Neutrophil (primary cell): ENCODE data around the gene HMCN2.

Experiments used
- H3K27ac ChIP-seq: fragments of 200-600 bp; sonication (generic); 2 replicates; pipeline ENCODE4 v1.5.1; 2016; ENCODE audit warnings: mild to moderate bottlenecking, moderate library complexity
- H3K27me3 ChIP-seq: fragments of 200-600 bp; sonication (generic); 2 replicates; pipeline ENCODE4 v1.6.0; 2016; ENCODE audit warnings: mild to moderate bottlenecking
- H3K36me3 ChIP-seq: fragments of 200-600 bp; sonication (generic); 2 replicates; pipeline ENCODE4 v1.5.1; 2017
- H3K4me1 ChIP-seq, 2 experiments: fragments of 200-600 bp in 1 of 2; sonication (generic) in 1 of 2; 1 replicate in 1 of 2; 2 replicates in 1 of 2; pipeline versions ENCODE4 v1.5.1 to v1.6.1; 2013 to 2016; ENCODE audit warnings: low read depth in 1 of 2, low read length in 1 of 2, mild to moderate bottlenecking in 1 of 2, moderate library complexity in 1 of 2; ENCODE audit not compliant: control insufficient read depth in 1 of 2, insufficient read depth in 1 of 2
- H3K4me3 ChIP-seq, 2 experiments: fragments of 200-600 bp in 1 of 2; sonication (generic) in 1 of 2; 1 replicate in 1 of 2; 2 replicates in 1 of 2; pipeline ENCODE4 v1.5.1; 2013 to 2016; ENCODE audit warnings: low read depth in 1 of 2, low read length in 1 of 2, mild to moderate bottlenecking in 1 of 2, moderate library complexity in 1 of 2
- H3K9me3 ChIP-seq: fragments of 200-600 bp; sonication (generic); 2 replicates; pipeline ENCODE4 v1.5.1; 2016
- TF ChIP-seq, protein P1 (sequence below): fragments of 200-600 bp; sonication (generic); IDR thresholded peaks from 2 replicates; pipeline ENCODE4 v1.5.1; 2016; ENCODE audit warnings: antibody characterized with exemption

The HMCN2 gene

DNA sequence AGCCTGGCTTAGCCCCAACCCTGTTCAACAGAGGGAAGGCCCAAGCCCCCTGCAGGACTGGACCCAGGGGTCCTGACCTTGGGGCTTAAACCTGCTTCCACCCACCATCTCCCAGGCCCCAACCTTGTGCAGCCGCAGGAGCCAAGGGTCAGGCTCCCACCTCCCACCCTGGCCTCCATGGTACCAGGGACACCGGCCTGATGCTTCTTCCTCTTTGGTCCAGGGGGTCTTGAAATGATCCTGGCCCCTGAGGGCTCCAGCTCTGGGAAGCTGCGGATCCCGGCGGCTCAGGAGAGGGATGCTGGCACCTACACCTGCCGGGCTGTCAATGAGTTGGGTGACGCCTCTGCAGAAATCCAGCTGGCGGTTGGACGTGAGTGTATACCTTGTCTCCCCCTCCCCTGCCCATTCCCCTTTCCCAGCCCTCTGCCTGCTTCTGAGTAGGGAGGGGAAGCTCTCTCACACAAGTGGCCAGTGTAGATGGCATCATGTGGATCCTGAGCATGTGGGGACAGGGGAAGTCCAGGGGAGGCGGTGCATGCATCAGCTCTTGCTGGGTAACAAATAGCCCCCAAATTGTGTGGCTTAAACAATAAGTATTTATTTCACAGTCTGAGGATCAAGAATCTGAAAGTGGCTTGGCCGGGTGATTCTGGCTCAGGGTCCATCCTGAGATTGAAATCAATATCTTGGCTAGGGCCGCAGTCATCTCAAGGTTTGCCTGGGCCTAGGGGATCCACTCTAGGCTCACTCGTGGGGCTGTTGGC is 44.3 kb downstream of the HMCN2 start:
- Histone ChIP-seq H3K9me3 (no peaks in the 10 kb centered on the region), H3K4me1 (no peaks in the 10 kb centered on the region), H3K27me3 (no peaks in the 10 kb centered on the region), H3K4me3 (no peak overlapping the region), H3K36me3 (no peaks in the 10 kb centered on the region), H3K27ac (no peak overlapping the region)
- TF ChIP-seq, protein P1, sequence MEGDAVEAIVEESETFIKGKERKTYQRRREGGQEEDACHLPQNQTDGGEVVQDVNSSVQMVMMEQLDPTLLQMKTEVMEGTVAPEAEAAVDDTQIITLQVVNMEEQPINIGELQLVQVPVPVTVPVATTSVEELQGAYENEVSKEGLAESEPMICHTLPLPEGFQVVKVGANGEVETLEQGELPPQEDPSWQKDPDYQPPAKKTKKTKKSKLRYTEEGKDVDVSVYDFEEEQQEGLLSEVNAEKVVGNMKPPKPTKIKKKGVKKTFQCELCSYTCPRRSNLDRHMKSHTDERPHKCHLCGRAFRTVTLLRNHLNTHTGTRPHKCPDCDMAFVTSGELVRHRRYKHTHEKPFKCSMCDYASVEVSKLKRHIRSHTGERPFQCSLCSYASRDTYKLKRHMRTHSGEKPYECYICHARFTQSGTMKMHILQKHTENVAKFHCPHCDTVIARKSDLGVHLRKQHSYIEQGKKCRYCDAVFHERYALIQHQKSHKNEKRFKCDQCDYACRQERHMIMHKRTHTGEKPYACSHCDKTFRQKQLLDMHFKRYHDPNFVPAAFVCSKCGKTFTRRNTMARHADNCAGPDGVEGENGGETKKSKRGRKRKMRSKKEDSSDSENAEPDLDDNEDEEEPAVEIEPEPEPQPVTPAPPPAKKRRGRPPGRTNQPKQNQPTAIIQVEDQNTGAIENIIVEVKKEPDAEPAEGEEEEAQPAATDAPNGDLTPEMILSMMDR = no peak

DNA sequence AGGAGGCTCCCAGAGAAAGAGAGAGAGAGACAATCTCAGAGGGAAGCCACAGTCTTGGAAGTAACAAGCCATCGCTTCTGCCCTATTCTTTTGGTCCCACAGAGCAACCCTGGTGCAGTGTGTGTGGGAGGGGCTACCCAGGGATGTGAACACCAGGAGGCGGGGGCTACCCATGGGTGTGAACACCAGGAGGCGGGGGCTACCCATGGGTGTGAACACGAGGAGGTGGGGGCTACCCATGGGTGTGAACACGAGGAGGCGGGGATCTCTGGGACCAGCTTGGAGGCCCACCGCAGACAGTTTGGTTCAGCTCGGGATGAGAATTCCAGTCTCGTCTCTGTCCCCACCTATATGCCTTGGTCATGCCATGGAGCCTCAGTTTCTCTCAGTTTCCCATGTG is 44.9 kb downstream of the HMCN2 start:
- no peaks in the 10 kb centered on the region for H3K4me1 ChIP-seq
- no peak overlapping the region for H3K27ac ChIP-seq
- TF ChIP-seq, protein P1 = no peak
- no peak overlapping the region for H3K4me3 ChIP-seq
- no peaks in the 10 kb centered on the region for H3K9me3 ChIP-seq
- H3K27me3 ChIP-seq = no peaks in the 10 kb centered on the region
- H3K36me3 ChIP-seq = no peaks in the 10 kb centered on the region

DNA sequence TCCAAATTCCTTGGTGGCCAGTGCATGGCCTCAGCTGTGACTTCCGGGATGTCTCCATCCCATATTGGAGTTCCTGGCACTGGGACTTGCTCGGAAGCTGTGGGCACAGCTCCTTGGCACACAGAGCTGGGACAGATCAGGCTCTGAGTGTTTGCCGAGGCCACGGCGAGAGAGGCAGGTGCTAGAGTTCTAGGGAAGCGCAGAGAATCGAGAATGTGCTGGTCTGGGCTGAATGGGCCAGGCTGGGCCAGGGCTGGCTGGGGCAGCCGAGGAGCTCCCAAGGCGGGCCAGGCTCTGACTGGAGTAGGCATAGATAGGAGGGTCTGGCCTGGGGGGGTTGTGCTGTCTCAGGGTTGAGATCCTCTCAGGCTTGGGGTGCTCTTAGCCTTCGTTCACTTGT is 45.4 kb downstream of the HMCN2 start:
- Histone ChIP-seq H3K36me3 (no peaks in the 10 kb centered on the region), H3K4me1 (no peaks in the 10 kb centered on the region), H3K4me3 (no peak overlapping the region), H3K27me3 (peaks cover 2% of the 10 kb centered on the region), H3K9me3 (no peaks in the 10 kb centered on the region), H3K27ac (no peak overlapping the region)
- TF ChIP-seq, protein P1 = no peak

DNA sequence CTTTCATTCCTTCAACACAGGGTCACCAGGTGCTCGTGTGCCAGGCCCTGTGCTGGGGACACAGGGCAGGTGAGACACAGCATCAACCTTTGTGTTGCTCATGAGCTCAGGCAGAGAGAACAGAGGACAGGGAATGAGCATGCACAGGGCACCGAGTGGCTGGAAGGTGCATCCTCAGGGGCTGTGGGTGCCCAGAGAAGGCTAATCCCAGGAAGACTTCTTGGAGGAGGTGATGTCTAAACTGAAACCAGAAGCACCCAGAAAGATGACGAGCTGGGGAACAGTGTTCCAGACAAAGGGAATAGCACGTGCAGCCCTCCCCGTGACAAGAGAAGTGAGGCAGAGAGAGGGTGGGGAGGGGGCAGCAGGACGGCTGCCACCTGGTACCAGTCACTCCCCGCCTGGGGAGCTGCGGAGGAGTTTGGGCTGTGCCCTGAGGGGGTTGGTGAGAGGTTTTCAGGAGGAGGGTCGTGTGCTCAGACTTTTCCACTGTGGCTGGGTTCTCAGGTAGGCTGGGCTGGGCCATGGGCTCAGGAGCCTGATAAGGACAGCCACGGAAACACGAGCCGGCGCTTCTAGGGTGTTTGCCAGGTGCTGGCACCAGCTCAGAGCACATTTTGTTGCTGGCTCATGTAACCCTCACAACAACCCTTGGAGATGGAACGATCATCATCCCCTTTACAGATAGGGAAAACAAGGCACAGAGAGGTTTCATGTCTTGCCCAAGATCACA is 46.0 kb downstream of the HMCN2 start:
- Histone ChIP-seq H3K4me3 (no peak overlapping the region), H3K9me3 (no peaks in the 10 kb centered on the region), H3K36me3 (no peaks in the 10 kb centered on the region), H3K27me3 (peaks cover 8% of the 10 kb centered on the region), H3K27ac (no peak overlapping the region), H3K4me1 (no peaks in the 10 kb centered on the region)
- TF ChIP-seq, protein P1 = no peak

DNA sequence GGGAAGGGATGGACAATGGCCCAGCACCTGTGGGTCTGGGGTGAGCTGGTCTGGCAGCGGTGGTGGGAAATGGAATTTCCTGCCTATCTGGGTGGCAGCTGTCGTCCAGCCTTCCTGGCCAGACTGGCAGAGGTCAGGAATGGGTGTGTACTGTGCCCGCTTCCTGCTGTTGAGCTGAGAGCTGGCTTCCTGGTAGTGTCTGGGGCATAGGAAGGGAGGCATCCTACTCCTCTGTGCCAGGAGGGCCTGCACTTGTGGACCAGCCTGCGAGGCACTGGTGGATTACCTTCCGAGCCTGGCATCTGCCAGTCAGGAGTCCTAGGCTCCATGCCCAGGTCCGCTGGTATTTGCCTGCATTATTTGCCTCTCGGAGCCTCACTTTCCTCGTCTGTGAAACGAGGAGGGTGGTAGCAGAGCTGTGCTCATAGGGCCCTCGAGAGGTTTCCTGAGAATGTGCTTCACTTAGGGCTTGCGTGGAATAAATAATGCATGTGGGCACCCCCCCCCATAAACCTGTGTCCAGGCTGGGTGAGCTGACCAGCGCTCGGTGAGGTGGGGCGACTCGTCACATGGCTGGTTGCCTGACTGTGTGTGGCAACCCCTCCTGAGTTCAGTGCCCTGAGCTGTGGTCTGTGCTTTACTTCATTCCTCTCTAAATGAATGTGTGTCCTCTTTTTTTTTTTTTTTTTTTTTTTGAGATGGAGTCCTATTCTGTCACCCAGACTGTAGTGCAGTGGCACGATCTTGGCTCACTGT is 47.7 kb downstream of the HMCN2 start:
- no peak overlapping the region for H3K27ac ChIP-seq
- H3K36me3 ChIP-seq = no peaks in the 10 kb centered on the region
- TF ChIP-seq, protein P1 = no peak
- no peak overlapping the region for H3K4me3 ChIP-seq
- H3K9me3 ChIP-seq = no peaks in the 10 kb centered on the region
- H3K4me1 ChIP-seq = no peaks in the 10 kb centered on the region
- H3K27me3 ChIP-seq = peaks cover 16% of the 10 kb centered on the region
